GM18909 (cell line): ENCODE measurements around the gene CLIC4.
"Not testable (repeated sequence)": the region's sequence is repeated elsewhere in the genome, so short reads cannot be mapped to it uniquely, and the experiment has no call there.

Source experiments
- ATAC-seq: cut with Tn5 transposase; IDR thresholded peaks from one replicate; pipeline ENCODE4 v1.9.1; 2021; ENCODE audit warnings: mild to moderate bottlenecking; ENCODE audit not compliant: unreplicated experiment, poor library complexity

The CLIC4 gene

DNA sequence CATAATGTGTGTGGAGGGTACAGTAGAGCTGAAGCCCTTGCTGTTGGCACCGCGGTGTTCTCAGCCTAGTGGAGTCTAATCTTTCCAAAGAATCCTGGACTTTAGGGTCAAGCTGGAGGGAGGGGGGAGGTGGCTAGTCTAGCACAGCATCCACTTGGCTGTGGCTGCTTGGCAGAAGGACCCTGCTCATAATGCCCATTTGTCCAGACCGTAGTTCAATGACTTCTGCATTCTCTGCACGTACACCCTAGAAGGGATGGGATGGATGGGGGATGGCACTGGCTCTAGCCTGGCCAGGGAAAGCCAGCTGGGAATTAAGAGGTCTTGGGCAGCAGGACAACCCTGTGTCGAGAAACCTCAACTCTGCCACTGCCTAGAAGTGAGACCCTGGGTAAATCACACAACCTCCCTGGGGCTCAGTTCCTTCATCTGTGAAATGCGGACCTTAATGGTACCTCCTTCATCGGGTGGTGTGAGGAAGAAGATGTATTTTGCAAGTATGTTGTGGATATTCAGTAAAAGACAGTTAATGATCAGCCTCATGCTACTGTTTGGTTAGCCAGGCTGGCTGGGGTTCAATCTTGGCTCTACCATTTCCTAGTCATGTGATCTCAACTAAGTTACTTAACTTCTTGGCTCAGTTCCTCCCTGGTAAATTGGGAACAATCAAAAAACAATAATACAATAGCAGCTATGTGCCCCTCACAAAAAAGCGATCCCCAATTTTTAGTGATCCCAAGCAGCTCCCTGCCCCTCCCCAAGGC lies 27.2 kb upstream of the CLIC4 start:
- ATAC-seq: no peak

DNA sequence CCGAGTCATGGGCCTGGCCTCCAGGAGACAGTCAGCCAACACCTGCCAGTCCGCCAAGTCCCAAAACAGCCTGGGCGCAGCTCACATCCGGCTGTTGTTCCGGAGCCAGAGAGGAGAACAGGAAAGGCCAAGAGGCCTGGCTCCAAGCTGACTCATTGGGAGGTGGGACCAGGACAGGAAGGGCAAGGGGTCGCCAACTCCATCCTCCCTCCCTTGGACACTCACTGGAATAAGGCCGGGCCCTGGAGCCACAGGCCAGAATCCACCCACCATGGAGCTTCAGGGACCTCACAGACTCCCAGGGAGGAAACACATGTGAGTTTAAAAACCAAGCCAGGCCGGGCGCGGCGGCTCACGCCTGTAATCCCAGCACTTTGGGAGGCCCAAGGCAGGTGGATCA lies 25.1 kb upstream of the CLIC4 start:
- ATAC-seq: no peak

DNA sequence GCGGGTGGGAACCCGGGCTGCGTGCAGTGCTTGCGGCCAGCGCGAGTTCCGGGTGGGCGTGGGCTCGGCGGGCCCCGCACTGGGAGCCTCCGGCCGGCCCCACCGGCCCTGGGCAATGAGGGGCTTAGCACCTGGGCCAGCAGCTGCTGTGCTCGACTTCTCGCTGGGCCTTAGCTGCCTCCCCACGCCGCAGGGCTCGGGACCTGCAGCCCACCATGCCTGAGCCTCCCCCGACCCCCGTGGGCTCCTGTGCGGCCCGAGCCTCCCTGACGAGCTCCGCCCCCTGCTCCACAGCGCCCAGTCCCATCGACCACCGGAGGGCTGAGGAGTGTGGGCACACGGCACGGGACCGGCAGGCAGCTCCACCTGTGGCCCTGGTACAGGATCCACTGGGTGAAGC lies 23.7 kb upstream of the CLIC4 start:
- ATAC-seq: no peak

DNA sequence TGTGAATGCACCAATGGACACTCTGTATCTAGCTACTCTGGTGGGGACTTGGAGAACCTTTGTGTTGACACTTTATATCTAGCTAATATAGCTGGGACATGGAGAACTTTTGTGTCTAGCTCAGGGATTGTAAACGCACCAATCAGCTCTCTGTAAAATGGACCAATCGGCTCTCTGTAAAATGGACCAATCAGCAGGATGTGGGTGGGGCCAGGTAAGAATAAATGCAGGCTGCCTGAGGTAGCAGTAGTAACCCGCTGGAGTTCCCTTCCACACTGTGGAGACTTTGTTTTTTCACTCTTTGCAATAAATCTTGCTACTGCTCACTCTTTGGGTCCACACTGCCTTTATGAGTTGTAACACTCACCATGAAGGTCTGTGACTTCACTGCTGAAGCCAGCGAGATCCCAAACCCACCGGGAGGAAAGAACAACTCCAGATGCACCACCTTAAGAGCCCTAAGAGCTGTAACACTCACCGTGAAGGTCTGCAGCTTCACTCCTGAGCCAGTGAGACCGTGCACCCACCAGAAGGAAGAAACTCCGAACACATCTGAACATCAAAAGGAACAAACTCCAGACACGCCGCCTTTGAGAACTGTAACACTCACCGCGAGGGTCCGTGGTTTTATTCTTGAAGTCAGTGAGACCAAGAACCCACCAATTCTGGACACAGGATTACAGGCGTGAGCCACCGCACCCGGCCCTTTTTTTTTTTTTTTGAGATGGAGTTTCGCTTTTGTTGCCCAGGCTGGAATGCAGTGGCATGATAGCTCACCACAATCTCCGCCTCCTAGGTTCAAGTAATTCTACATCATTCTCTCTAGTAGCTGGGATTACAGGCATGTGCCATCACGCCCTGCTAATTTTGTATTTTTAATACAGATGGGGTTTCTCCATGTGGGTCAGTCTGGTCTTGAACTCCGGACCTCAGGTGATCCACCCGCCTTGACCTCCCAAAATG lies 22.9 kb upstream of the CLIC4 start:
- ATAC-seq: not testable (repeated sequence)

DNA sequence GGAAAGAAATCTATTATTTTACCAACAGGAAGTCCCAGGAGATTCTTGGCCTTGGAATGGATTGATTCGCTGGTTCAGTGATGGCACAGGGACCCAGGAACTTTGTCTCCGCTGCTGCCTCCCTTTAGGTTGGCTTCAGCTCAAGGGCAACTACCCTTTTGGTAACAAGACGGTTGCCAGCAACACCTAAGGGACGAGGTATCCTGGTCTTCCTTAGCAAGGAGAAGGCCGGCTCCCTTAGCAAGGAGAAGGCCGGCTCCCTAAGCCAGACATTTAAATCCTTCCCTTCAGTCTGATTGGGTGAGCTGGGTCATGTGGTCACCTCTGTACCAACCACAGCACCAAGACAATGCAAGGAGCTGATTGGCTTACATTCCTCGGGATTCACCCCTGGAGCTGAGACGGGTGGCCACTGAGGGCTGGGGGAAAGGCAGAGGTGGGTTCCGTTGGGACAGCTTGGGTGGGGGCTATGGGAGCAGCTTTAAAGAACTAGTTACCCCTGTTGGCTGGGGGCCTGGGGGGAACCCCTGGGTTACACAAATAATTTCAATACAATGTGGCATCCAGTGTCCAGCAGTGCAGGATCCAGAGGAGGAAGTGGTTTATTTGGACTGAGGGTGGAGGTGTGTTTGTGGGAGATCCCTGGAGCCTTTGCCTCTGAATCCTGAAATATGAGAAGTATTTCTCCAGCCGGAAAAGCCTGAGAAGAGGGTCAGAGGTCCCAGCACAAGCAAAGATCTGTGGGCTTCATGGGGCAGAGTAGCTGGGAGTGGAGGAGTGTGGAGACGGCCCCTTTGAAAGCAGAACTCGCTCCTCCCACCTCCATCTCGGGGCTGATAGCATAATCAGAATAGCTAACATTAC lies 20.7 kb upstream of the CLIC4 start:
- no peak for ATAC-seq

DNA sequence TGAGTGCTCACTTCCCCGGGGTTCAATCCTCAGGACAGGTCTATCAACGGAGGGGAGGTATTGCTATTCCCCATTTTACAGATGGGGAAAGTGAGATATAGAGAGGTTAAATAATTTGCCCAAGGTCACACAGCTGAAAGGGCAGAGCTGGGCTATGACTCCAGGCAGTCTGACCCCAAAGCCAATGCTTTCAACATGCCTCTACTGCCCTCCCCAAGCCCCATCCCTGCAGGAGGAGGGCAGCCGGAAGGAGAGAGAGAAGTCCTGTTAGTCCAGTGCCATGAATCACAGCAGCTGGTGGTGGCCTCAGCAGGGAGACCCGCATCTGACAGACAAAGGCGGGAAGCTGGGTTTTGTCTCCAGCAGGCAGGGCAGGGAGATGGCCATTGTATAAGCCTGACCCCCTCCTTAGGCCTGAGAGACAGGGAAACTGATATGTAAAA lies 20.0 kb upstream of the CLIC4 start:
- ATAC-seq: no peak

DNA sequence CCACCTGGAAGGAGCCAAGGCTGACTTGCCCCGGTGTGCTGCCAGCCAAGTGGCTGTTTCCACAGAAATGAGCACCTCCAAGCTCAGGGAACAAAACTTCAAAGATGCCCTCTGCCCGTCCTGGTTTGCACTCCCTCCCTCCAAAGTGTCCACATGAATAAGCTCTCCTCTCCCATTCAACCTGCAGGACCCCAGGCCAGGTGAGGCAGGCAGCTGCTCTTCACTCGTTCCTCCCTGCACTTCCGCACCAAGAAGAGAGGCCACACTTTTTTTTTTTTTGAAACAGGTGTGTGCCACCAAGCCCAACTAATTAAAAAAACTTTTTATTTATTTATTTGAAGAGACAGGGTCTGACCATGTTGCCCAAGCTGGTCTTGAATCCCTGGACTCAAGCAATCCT lies 18.5 kb upstream of the CLIC4 start:
- ATAC-seq: no peak

DNA sequence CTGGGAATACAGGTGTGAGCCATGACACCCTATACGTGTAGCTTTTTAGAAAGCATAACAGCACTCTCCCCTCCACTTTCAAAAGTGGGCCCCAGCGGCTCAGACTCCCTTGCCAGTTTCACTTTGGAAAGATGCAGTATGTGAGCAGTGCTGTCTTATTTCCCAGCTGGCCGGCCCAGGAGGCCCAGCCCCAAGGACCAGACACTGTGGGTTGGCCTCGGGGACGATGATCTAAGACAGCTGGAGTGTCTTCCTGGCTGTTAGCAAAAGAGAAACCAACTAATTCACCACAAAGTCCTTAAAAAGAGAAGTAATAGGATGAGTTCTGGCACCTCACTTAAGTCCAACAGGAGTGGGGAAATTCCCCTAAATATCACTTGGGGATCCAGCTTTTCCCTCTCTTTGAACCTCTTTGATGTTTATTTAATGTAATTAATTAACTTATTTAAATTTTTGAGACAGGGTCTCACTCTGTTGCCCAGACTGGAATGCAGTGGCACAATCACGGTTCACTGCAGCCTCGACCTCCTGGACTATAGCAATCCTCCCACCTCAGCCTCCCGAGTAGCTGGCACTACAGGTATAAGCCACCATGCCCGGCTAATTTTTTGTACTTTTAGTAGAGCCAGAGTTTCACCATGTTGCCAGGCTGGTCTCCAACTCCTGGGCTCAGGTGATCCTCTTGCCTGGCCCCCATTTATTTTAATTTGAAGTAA lies 17.6 kb upstream of the CLIC4 start:
- ATAC-seq: peak; percentile 79

DNA sequence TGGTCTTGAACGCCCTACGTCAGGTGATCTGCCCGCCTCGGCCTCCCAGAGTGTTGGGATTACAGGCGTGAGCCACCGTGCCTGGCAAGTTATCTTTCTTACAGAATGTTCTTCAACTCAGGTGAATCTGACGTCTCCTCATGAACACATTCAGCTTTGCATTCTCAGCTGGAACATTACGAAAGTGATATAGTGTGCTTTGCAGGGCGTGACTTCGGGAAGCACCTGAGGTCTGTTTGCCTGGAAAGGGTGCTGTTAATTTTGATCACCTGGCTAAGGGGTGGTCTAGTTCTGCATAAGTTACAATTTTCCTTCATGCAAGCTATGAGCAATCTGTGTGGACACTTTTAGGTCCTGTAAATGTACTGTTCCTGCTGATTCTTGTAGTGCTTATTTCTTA lies 16.3 kb upstream of the CLIC4 start:
- no peak for ATAC-seq

DNA sequence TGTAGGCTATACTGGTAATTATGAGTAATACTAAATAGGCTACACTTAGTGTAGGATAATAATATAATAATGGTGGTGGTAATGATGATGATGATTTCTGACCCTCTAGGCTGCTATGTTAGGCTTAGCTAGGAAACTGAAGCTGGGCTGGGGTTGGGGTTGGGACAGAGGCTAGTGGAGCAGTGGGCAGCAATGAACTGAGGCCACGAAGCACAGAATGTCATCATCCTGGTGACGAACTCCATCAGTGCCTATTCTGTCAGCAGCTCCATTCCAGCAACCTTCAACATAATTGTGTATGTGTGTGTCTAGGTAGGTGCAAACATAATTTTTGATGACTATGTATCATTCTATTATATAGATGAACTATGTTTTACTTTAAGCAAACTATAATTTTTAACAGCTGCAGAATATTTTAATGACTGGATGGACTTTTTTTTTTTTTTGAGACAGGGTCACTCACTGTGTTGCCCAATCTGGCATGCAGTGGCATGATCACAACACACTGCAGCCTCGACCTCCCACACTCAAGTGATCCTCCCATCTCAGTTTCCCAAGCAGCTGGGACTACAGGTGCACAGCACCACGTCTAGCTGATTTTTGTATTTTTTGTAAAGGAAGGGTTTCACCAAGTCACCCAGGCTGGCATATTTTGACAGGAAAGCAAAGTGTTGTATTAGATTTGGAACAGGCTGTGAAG lies 12.9 kb upstream of the CLIC4 start:
- no peak for ATAC-seq

DNA sequence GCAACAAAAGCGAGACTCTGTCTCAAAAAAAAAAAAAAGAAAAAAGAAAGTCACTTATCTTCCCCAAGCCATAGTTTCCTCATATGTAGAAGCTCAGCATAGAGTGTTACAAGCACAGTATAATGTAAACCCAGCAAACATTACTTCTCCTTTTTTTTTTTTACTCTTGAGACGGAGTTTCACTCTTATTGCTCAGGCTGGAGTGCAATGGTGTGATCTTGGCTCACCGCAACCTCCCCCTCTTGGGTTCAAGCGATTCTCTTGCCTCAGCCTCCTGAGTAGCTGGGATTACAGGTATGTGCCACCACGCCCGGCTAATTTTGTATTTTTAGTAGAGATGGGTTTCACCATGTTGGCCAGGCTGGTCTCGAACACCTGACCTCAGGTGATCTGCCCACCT lies 11.9 kb upstream of the CLIC4 start:
- ATAC-seq: peak; percentile 55

DNA sequence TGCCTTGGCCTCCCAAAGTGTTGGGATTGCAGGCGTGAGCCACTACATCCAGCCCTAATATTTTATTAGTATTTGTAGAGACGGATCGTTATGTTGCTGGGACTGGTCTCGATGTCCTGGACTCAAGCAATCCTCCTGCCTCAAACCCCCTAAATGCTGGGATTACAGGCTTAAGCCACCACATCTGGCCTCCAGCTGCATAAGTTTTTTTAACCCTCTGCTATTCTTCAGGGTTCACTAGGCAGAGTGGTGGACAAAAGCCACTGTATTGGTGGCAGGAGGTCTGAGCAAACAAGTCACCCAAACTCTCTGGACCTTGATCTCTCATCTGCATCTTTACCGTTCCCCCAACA lies 10.1 kb upstream of the CLIC4 start:
- ATAC-seq: no peak

DNA sequence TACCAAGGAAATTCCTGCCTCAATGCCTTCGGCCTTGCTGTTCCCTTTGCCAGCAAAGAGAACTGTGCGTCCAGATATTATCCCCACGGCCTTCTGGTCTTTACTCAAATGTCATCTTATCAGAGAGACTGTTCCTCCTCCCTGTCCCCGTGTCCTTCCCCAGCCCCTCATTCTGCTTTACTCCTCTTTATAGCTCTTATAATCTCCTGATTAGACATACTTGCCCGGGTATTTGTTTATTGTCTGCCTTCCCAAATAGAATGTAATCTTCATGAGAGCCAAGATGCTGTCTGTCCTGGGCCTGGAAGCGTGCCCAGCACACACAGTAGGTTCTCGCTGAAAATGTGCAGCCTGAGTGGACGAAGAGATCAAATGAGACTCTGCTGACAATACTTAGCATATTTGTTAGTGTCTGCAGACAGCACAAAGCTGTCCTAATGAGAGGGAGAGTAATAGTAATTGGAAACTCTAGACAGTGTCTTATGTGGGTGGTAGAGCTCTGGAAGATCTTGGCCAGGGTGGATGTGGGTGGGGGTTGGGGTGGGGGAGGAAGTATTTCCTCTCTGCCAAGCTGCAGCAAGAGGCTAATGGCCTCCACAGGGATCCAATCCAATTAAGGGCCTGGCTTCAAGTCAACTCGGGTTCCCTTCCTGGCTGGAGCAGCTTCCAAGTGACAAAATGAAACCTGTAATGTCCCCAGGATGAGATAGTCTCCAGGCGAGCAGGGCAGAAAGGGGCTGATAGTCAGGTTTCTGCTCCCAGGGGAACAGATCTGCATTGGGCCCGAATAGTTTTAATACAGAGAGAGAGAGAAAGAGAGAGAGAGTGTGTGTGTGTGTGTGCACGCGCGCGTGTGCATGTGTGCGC lies 9.5 kb upstream of the CLIC4 start:
- ATAC-seq: no peak

DNA sequence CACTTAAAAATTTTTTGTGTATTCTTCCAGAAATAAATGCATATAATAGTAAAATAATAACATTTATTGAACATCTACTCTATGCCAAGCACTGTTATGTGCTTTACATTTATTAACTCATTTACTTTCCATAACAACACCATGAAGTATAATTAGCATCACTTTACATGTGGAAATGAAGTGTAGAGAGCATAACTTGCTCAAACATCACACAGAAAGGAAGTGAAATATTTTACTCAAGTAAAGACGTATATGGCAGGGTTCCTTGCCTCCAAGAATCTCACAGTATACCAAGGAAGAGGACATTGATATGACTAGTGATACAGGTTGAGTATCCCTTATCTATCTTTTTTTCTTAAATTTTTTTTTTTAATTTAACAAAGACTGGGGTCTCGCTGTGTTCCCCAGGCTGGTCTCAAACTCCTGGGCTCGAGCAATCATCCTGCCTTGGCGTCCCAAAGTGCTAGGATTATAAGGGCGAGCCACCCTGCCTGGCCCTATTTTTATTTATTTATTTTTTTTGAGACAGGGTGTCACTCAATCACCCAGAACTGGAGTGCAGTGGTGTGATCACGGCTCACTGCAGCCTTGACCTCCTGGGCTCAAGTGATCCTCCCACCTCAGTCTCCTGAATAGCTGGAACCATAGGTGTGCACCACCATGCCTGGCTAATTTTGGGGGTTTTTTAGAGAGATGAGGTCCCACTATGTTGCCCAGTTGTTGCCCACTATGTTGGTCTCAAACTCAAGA lies 7.7 kb upstream of the CLIC4 start:
- no peak for ATAC-seq

DNA sequence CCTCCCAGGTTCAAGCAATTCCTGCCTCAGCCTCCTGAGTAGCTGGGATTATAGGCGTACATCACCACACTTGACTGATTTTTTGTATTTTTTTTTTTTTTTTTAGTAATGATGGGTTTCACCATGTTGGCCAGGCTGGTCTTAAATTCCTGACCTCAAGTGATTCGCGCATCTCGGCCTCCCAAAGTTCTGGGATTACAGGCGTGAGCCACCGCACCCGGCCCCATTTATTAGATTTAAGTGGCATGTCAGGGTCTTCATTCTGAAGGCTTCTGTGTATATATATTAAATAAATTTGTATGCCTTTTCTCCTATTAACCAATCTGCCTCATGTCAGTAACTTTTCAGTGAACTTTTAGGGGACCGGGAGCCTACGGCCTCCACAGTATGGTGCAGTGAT lies 6.0 kb upstream of the CLIC4 start:
- no peak for ATAC-seq

DNA sequence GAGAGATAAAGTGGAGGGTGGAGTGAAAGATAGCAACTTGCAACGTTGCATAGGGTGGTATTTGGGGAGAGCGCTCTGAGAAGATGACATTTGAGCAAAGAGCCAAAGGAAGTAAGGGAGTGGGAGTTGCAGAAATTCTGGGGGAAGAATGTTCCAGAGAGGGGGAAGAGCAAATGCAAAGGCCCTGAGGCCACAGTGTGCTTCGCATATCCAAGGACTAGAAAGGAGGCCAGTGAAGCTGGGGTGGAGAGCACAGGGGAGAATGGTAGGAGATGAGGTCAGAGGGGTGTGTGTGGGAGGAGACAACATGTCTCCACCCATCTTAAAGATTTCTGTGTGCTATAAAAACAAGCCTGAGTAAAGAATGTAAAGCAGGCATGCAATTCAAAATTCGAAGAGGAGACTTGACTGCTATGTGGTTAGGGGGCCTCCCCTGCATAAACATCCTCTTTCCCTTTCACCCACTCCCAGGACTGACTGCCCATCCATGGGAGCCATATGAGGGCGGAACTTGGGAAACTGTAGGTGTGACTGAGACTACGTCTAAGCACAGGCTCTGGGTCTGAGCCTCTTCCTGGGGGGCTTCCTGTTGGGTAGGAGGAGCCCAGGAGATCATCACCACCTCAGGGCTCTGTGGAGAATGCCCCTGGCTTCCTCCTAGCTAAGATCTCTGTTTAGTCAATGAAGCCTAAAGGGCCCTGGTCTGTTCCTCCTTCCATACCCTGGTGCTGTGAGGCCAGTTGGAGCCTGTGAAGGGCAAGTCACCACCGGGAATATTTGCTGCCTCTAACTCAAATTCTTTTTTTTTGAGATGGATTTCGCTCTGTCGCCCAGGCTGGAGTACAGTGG lies 2.9 kb upstream of the CLIC4 start:
- ATAC-seq: no peak
